ENCODE measurements around the gene COMMD7. TPM values are rescaled to one million over a fixed set of nuclear protein-coding genes. Genes with fewer than 3 reads are reported as not detected.
"Not testable (repeated sequence)": the region's sequence is repeated elsewhere in the genome, so short reads cannot be mapped to it uniquely, and the experiment has no call there.

Gene COMMD7
- total RNA-seq, 2 experiments from 2014 or later, result 20.5 to 22.2 TPM

DNA sequence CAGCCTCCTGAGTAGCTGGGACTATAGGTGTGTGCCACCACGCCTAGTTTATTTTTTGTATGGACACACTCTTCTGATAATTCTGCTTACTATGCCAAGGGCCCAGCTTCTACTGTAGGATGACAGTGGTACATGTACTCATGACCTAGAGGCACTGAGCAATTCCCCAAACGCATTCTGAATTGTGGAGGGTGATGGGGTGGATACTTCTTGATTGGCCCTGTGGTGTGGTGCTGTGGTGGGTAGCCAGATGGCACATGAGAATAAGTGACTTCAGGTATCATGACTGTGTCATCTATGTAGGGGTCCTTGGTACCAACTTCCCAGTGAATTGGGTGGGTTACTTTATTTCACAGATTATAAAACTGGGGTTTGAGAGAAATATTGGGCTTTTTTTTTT lies 30.0 kb upstream of the COMMD7 start:
- BruUV-seq (replicated peaks), result no TSS peak
- Histone ChIP-seq H4K20me1 (ENCODE audit: insufficient read depth, low read length) (no peaks in the 10 kb centered on the region), H3K4me3 (ENCODE audit: low read depth, low read length, poor library complexity, severe bottlenecking) (no peak overlapping the region), H3K4me2 (ENCODE audit: low read length) (no peak overlapping the region), H3K9me3 (ENCODE audit: low read length) (no peaks in the 10 kb centered on the region), H3K4me1 (ENCODE audit: insufficient read depth, low read length, poor library complexity, severe bottlenecking) (peaks cover 6% of the 10 kb centered on the region), H3K36me3 (ENCODE audit: insufficient read depth, low read length) (no peaks in the 10 kb centered on the region), H2AFZ (ENCODE audit: low read length) (no peak overlapping the region), H3K9me2 (ENCODE audit: insufficient read depth, low read length) (no peaks in the 10 kb centered on the region), H3K79me2 (ENCODE audit: insufficient read depth, low read depth, low read length) (no peaks in the 10 kb centered on the region), H3K27ac (ENCODE audit: low read depth, low read length, poor library complexity, severe bottlenecking) (no peak overlapping the region)
- intact Hi-C loops (cut with micrococcal nuclease; ENCODE audit: unreplicated experiment), result no loop called here
- CTCF ChIA-PET (ENCODE audit: unreplicated experiment), result no interaction called here
- POLR2A ChIA-PET, result interaction anchor here (0.6 to 0.7 kb wide), 3 partner anchors 12 to 381 kb away, joined by 3 to 4 read pairs (median 3); no protein-coding TSS in a partner anchor
- TF ChIP-seq EZH2phosphoT487 (IDR thresholded peaks at IDR 0.05; ENCODE audit: borderline replicate concordance, low read depth, low read length), result no peak
- TF ChIP-seq, protein P1, sequence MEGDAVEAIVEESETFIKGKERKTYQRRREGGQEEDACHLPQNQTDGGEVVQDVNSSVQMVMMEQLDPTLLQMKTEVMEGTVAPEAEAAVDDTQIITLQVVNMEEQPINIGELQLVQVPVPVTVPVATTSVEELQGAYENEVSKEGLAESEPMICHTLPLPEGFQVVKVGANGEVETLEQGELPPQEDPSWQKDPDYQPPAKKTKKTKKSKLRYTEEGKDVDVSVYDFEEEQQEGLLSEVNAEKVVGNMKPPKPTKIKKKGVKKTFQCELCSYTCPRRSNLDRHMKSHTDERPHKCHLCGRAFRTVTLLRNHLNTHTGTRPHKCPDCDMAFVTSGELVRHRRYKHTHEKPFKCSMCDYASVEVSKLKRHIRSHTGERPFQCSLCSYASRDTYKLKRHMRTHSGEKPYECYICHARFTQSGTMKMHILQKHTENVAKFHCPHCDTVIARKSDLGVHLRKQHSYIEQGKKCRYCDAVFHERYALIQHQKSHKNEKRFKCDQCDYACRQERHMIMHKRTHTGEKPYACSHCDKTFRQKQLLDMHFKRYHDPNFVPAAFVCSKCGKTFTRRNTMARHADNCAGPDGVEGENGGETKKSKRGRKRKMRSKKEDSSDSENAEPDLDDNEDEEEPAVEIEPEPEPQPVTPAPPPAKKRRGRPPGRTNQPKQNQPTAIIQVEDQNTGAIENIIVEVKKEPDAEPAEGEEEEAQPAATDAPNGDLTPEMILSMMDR (conservative IDR thresholded peaks at IDR 0.05; ENCODE audit: low read length), result no peak
- no peak for DNase-seq (ENCODE audit: low spot score)

DNA sequence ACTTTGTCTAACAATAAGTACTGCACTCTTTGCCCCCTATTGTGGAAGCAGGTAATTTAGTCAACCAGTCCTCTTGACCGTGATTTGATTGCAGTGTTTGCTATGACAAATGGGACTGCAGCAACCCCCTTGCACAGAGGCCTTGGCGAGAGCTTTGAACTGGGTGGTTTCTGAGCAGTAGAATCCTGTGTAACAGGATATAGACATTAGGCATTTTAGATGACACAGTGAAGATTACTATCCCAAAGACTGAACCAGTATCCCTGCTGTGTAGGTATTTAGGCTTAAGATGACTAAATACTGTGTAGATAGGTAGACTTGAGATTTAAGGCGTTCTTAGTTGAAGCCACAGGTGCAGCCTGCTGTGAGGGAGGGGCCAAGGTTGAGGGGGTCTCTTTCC lies 28.8 kb upstream of the COMMD7 start:
- no peaks in the 10 kb centered on the region for H3K36me3 ChIP-seq (ENCODE audit: insufficient read depth, low read length)
- no peaks in the 10 kb centered on the region for H3K9me3 ChIP-seq (ENCODE audit: low read length)
- H4K20me1 ChIP-seq (ENCODE audit: insufficient read depth, low read length), result no peaks in the 10 kb centered on the region
- H3K79me2 ChIP-seq (ENCODE audit: insufficient read depth, low read depth, low read length), result no peaks in the 10 kb centered on the region
- intact Hi-C loops (cut with micrococcal nuclease; ENCODE audit: unreplicated experiment), result no loop called here
- TF ChIP-seq EZH2phosphoT487 (IDR thresholded peaks at IDR 0.05; ENCODE audit: borderline replicate concordance, low read depth, low read length), result no peak
- no peak overlapping the region for H2AFZ ChIP-seq (ENCODE audit: low read length)
- no peak overlapping the region for H3K4me3 ChIP-seq (ENCODE audit: low read depth, low read length, poor library complexity, severe bottlenecking)
- H3K4me2 ChIP-seq (ENCODE audit: low read length), result no peak overlapping the region
- POLR2A ChIA-PET, result no interaction called here
- H3K4me1 ChIP-seq (ENCODE audit: insufficient read depth, low read length, poor library complexity, severe bottlenecking), result peaks cover 6% of the 10 kb centered on the region
- H3K27ac ChIP-seq (ENCODE audit: low read depth, low read length, poor library complexity, severe bottlenecking), result no peak overlapping the region
- BruUV-seq (replicated peaks), result no TSS peak
- no peaks in the 10 kb centered on the region for H3K9me2 ChIP-seq (ENCODE audit: insufficient read depth, low read length)
- CTCF ChIA-PET (ENCODE audit: unreplicated experiment), result no interaction called here
- no peak for DNase-seq (ENCODE audit: low spot score)

DNA sequence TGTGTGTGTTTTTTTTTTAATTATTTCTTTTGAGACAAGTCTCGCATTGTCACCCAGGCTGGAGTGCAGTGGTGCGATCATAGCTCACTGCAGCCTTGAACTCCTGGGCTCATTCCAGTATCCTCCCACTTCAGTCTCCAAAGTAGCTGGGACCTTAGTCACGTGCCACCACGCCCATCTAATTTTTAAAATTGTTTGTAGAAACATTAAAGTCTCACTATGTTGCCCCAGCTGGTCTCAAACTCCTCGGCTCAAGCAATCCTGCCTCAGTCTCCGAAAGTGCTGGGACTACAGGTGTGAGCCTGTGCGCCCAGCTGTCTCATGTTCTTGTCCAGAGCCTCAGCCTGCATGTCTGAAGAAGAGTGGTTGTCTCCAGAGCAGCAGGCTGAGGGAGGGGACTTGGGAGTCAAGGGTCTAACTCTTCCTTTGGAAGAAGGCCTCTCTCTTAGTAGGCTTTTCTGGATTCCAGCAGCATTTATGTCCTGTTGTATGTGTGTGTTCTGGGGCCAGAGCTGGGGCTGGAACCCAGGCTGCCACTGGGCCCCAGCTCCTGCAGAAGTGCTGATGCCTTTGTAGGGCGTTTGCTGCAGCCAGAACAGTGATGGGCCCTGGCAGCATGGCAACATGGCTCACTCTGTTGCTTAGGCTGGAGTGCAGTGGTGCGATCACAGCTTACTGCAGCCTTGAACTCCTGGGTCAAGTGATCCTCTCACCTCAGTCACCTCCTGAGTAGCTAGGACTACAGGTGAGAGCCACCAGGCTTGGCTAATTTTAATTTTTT lies 24.3 kb upstream of the COMMD7 start:
- intact Hi-C loops (cut with micrococcal nuclease; ENCODE audit: unreplicated experiment), result no loop called here
- no peak for DNase-seq (ENCODE audit: low spot score)
- Histone ChIP-seq H3K9me2 (ENCODE audit: insufficient read depth, low read length) (no peaks in the 10 kb centered on the region), H3K79me2 (ENCODE audit: insufficient read depth, low read depth, low read length) (no peaks in the 10 kb centered on the region), H3K9me3 (ENCODE audit: low read length) (no peaks in the 10 kb centered on the region), H2AFZ (ENCODE audit: low read length) (no peak overlapping the region), H3K27ac (ENCODE audit: low read depth, low read length, poor library complexity, severe bottlenecking) (no peak overlapping the region), H3K4me1 (ENCODE audit: insufficient read depth, low read length, poor library complexity, severe bottlenecking) (peaks cover 22% of the 10 kb centered on the region), H3K36me3 (ENCODE audit: insufficient read depth, low read length) (no peaks in the 10 kb centered on the region), H3K4me3 (ENCODE audit: low read depth, low read length, poor library complexity, severe bottlenecking) (no peak overlapping the region), H3K4me2 (ENCODE audit: low read length) (no peak overlapping the region), H4K20me1 (ENCODE audit: insufficient read depth, low read length) (0 out of 2 replicates have a peak, but pooled peaks cover 4% of the 10 kb centered on the region)
- ChIA-PET POLR2A (interaction anchor here (0.5 kb wide), 1 partner anchor 56 kb away, joined by 3 read pairs; no protein-coding TSS in a partner anchor), CTCF (ENCODE audit: unreplicated experiment) (no interaction called here)
- no TSS peak for BruUV-seq (replicated peaks)
- no peak for TF ChIP-seq EZH2phosphoT487 (IDR thresholded peaks at IDR 0.05; ENCODE audit: borderline replicate concordance, low read depth, low read length)
- TF ChIP-seq, protein P1 (conservative IDR thresholded peaks at IDR 0.05; ENCODE audit: low read length), result no peak

DNA sequence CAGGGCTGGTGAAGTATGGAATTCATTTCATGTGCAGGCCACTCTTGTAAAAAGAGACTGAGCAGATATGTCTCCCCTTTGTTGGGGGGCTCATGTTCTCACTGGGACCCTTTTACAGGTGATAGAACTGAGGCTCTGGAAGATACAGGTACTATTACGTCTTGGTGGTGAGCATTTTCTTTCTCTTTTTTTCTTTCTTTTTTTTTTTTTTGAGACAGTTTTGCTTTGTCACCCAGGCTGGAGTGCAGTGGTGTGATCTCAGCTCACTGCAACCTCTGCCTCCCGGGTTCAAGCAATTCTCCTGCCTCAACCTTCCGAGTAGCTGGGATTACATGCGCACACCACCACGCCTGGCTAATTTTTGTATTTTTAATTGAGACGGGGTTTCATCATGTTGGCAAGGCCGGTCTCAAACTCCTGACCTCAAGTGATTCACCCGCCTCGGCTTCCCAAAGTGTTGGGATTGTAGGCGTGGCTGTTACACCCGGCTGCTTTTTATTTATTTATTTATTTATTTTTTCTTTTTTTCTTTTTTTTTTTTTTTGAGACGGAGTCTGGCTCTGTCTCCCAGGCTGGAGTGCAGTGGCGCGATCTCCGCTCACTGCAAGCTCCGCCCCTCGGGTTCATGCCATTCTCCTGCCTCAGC lies 22.1 kb upstream of the COMMD7 start:
- DNase-seq (ENCODE audit: low spot score); BruUV-seq (replicated peaks); H3K9me2 ChIP-seq (ENCODE audit: insufficient read depth, low read length); H3K27ac ChIP-seq (ENCODE audit: low read depth, low read length, poor library complexity, severe bottlenecking); H3K4me2 ChIP-seq (ENCODE audit: low read length); H3K9me3 ChIP-seq (ENCODE audit: low read length); H3K4me3 ChIP-seq (ENCODE audit: low read depth, low read length, poor library complexity, severe bottlenecking); H4K20me1 ChIP-seq (ENCODE audit: insufficient read depth, low read length); H3K79me2 ChIP-seq (ENCODE audit: insufficient read depth, low read depth, low read length); intact Hi-C loops (cut with micrococcal nuclease; ENCODE audit: unreplicated experiment); H2AFZ ChIP-seq (ENCODE audit: low read length); CTCF ChIA-PET (ENCODE audit: unreplicated experiment); H3K36me3 ChIP-seq (ENCODE audit: insufficient read depth, low read length): not testable (repeated sequence)
- peaks cover 33% of the 10 kb centered on the region for H3K4me1 ChIP-seq (ENCODE audit: insufficient read depth, low read length, poor library complexity, severe bottlenecking)
- POLR2A ChIA-PET, result interaction anchor here (0.6 to 1.2 kb wide), 2 partner anchors 93 to 111 kb away, joined by 4 to 5 read pairs; no protein-coding TSS in a partner anchor
